Middle frontal gyrus (tissue), 1 donor: Measurements from ENCODE around the gene C1orf74.

ENCODE experiments used
- DNase-seq: peaks from one replicate; pipeline ENCODE4 v3.0.0-alpha.2; 2015; ENCODE audit warnings: low spot score; ENCODE audit errors: extremely low spot score

C1orf74 gene

DNA sequence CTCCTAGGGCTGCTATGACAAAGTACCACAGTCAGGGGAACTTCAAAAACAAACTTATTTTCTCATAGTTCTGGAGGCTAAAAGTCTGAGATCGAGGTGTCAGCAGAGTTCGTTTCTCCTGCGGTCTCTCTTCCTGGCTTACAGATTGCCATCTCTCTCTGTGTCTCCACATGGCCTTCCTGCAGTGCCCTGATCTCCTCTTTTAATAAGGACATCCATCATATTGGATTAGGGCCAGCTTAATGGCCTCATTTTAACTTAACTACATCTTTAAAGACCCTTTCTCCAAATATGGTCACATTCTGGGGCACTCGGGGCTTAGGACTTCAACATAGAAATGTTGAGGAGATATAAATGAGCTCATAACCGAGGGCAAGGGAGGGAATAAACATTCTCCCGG is 12.2 kb downstream of the C1orf74 start:
- DNase-seq = no peak

GRCh38 chr1:209770636-209771415 is 13.5 kb downstream of the C1orf74 start:
- no peak for DNase-seq

DNA sequence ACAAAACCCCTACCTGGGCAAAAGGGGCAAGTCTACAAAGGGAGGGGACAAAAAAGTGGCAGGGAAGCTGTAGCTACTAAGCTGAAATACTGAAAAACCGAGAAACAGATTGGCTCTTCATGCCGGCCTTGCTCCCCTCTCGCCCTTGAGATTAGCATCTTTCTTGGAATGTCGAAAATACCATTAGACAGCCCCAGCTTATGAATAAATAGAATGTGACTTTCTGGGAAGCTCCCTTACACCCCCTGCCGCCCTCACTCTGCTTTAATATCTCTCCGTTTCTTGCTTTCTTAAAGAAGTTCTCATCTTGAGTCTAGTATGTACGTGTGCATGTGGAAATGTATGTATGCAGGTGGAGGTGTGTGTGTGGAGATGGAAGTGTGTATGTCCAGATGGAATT is 14.4 kb downstream of the C1orf74 start:
- no peak for DNase-seq

DNA sequence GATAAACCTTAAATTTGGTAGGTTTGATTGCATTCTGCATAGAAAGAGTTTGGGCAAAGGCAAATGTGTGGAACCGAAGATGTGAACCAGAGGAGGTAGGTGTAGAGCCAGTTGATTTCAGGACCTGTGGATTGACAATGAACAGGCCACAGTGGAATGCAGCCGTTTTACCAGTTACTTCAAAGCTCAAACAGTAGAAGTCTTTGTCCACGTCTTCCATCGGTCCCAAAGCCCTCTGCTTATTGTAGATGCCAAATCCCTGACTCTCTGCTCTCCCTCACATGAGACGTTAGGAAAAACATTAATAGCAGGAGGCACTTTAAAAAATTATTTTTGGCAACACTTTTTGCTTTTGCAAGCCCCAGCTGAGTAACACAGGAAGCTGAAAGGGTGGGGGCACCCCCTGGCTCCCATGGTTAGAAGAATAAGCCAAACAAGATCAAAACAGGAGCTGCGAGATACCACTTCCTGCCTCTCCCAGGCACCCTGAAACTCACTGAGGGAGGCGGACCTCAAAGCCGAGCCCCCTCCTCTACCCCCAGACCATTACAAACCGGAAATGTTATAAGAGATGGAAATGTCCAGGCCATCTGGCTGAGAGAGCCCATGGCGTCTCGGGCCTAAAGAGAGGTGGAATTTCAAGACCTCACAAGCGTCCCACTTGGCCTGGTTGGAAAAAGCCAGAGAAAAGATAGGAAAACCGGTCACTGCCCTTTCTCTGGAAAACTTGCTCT is 15.0 kb downstream of the C1orf74 start:
- DNase-seq = no peak

- DNase-seq = no peak
Observed at GRCh38 chr1:209768354-209768774, 16.0 kb downstream of the C1orf74 start.

- DNase-seq = no peak
Observed at GRCh38 chr1:209767706-209768105, 16.7 kb downstream of the C1orf74 start.

DNA sequence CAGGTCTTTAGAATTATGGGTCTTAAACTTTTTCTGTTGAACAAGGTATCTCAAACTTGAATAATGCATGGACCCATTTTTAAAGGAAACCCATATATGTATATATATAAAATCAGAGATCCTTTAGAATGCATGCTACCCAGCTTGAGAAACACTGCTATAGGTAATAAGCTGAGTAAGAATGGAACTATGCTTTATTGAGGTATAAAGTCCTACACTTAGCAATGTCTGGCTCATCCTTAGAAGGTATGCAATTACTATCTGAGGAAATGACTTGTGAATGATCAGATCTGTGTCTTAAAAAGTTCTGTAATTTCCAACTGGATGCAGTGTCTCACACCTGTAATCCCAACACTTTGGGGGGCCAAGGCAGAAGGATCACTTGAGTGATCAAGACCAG is 17.3 kb downstream of the C1orf74 start:
- no peak for DNase-seq

GRCh38 chr1:209766051-209766450 is 18.3 kb downstream of the C1orf74 start:
- no peak for DNase-seq

- no peak for DNase-seq
Observed at GRCh38 chr1:209761011-209761635, 23.2 kb downstream of the C1orf74 start.

- DNase-seq = no peak
Observed at GRCh38 chr1:209759829-209760359, 24.5 kb downstream of the C1orf74 start.

GRCh38 chr1:209758400-209758799 is 26.0 kb downstream of the C1orf74 start:
- DNase-seq = no peak

- DNase-seq = no peak
Observed at GRCh38 chr1:209756615-209757445, 27.5 kb downstream of the C1orf74 start.

GRCh38 chr1:209755926-209756614 is 28.3 kb downstream of the C1orf74 start, which contains the start of gene TRAF3IP3:
TSS of gene TRAF3IP3 (plus strand) at chr1:209756053. CDS start at chr1:209760040, 3,987 bp downstream.
- DNase-seq = no peak

DNA sequence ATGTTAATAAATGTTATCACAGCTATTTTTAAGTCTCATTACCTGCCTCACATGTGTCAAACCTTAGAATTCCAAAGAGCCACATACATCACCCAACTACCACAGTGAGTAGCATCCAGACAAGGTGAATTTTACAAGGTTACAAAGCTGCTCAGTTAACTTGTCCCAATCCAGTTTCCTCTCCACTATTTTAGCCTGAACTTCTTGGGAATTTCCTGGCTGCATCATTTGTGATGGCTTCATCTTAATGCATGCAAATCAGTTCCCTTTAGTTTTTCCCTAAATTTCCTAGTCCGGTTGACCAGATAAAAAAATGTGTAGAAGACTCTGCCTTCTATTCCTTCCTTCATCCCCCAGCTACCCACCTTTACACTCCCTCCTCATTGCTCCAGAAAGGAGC is 29.1 kb downstream of the C1orf74 start:
- no peak for DNase-seq

- DNase-seq = no peak
Observed at GRCh38 chr1:209752890-209753289, 31.5 kb downstream of the C1orf74 start.

DNA sequence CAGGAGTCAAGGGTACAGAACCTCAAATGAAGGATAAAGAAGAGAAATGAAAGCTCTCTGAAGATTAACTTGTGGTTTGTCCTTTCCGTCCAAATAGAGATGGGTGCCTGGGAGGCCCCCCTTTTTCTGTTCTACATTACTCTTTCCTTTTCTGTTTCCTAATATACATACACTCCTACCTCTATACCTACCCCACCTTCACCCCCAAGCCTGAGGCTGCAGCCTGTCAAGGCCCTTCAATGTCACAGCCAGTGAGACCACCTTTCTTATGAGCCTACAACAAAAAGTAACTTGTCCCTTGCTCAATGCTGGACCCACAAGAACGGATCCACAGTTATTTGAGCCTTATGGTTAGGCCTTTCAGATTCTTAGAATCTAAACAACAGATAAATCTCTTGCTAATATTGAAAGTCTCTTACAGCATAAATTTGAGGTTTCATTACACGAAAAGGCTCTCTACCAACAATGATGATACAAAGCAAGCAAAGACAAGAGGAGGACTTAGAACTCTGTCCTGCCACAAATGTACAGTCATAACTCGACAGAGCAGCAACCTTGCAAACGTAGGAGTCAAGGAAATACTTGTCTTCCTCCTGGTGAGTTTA is 32.6 kb downstream of the C1orf74 start:
- DNase-seq = no peak

GRCh38 chr1:209749670-209750323 is 34.6 kb downstream of the C1orf74 start:
- DNase-seq = no peak

GRCh38 chr1:209749205-209749604 is 35.2 kb downstream of the C1orf74 start:
- no peak for DNase-seq

DNA sequence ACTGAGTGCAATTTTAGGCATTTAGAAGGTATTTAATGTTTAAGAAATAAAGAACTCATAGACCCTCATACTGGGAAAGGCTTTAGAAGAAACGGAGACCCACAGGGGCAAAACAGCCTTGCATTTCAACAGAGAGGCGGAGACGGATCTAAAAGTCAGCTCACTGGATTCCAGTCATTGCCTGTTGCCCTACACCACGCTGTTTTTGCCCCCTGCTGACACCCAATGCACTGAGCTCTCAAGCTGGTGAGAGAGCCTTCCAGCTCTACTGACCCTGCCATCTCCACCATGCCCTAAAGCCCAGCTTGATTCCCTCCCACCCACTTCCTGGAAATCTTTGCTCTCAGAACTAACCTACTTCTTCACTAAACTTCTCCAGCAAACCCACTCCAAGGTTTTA is 35.7 kb downstream of the C1orf74 start:
- DNase-seq = no peak
